Measurements from ENCODE around the gene CCDC70.

The CCDC70 gene

GRCh38 chr13:51831519-51831918 lies 30.2 kb upstream of the CCDC70 start:
- no peak for DNase-seq

DNA sequence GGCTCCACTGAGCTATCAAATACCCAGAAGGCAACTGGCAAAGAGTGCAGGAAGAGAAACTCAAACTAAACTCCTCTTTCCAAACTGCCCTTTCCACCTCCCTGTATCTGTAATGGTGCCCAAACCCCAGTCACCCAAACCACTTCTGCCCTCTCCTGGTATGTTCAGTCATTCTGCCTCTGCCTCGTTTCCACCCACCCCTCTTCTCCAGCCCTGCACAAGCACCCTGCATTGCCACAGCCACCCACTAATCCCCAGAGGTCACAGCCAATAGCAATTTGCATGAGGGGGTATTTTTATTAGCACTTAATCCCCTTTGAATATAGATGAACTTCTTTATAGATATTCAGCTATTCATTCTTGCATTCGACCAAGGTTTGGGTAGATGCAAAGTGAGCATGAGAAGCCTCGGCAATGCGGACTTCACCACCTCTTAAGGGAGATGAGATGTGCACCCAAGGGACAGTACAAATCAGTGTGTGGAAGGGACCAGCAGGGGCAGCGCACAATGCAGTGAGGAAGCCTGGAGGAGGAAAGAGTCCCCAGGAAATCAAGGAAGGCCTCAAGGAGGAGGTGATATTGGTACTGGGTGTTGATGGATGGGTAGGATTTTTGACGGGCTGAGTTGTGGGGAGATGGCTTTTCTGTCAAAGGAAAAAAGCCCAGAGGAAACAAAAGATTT lies 29.2 kb upstream of the CCDC70 start:
- DNase-seq, result no peak

- DNase-seq, result no peak
These were observed 27.8 kb upstream of the CCDC70 start for GRCh38 chr13:51833980-51834379.

- no peak for DNase-seq
These were observed 27.1 kb upstream of the CCDC70 start for GRCh38 chr13:51834581-51835171.

GRCh38 chr13:51837016-51837415 lies 24.8 kb upstream of the CCDC70 start:
- DNase-seq, result no peak

DNA sequence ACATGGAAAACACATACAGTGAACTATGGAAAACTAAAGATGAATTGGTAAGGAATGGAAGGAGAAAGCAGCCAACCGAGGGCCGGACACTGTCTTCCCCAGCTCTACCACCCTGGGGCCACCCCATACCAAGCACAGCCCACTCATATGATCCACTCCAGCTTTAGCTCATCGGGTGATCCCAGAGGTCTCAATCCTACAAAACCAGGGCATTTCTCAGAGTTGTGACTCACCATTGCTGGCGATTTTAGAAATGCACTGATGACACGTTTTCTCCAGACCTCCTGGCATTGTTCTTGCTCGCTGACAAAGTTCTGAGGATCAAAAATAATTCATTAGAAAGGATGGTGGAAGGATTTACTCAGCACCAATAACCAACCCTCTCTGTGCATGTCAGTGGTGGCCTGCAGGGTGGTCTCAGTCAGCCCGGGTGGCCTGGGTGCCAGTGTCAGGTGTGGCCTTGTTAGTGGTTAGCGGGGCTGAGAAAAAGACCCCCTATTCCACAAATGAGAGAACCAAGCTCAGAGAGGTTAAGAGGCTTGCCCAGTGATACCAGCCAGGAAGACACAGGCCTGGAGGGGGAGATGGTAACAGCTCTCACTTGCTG lies 23.4 kb upstream of the CCDC70 start:
- no peak for DNase-seq

GRCh38 chr13:51839711-51840540 lies 21.8 kb upstream of the CCDC70 start:
- no peak for DNase-seq

GRCh38 chr13:51840917-51841316 lies 20.9 kb upstream of the CCDC70 start:
- no peak for DNase-seq

DNA sequence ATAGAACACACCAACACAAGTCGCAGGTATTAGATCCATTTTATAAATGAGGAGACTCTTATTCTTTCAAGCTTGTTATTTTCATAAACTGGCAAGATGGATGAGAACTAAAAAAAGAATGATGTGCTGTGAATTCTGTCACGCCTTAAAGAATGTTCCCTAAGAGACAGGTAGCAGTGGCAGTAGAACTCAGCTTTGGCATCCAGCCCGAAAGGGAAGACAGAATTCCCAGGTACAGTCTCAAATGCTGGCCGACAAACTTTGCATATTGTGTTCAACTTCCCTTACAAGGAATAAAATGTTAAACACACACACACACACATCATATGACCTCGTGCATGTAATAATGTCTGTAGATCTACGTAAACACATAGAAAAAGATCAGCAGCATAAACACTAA lies 20.0 kb upstream of the CCDC70 start:
- DNase-seq, result no peak

DNA sequence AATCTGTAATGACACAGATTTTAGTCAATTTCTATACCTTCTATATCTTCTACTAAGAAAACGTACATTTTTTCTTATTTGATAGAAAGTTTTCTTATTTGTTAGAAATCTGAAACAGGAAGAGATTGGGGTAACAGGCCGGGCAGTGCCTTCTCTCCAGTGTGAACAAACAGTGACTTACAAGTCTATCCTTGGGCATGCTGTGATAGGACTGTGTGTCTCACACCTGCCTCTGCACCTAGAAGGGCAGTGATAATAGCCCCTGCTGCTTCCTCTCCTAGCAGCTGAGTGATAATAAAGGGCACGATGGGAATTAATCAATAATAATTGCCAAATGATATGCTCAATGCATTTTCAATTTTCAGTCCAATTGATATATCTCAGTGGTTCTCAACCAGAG lies 18.2 kb upstream of the CCDC70 start:
- DNase-seq, result no peak

DNA sequence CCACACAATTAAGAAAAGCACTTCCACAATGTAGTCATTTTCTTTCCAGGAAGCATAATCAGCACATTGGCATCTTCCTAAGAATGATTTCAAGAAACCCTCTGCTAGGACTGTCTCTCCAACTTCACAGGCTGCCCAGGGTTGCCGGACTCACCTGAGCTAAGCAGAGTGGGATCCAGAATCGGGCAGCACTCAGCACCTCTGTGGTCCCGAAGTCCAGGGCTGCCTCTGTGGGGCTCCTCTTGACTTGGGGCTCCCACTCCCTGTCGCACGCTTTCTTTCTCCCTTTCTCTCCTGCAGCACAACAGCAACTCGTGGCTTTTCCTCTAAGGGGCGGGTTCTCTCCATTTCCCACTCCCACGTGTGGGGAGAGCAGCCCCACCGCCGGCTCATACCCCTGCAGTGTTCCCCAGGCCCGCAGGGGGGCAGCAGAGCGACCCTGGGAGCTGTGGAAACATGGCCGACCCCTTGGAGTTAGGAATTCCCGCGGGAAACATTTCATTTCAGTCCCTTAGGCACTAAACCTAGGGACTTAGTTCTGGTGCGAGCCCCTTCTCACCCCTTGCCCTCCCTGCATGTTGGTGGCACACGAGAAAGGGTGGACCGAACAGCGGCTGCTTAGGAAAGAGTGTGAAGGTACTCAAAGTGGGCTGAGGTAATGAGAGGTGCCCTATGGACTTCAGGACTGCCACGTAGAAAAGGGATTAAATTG lies 16.8 kb upstream of the CCDC70 start, which contains the start of gene TMEM272:
TMEM272 (minus strand) TSS at position 316 of the 712 bp plus-strand sequence. CDS start 6,647 bp downstream, outside the sequence.
- no peak for DNase-seq

GRCh38 chr13:51845574-51846318 lies 16.0 kb upstream of the CCDC70 start:
- no peak for DNase-seq

GRCh38 chr13:51846756-51847155 lies 15.0 kb upstream of the CCDC70 start:
- DNase-seq, result no peak

DNA sequence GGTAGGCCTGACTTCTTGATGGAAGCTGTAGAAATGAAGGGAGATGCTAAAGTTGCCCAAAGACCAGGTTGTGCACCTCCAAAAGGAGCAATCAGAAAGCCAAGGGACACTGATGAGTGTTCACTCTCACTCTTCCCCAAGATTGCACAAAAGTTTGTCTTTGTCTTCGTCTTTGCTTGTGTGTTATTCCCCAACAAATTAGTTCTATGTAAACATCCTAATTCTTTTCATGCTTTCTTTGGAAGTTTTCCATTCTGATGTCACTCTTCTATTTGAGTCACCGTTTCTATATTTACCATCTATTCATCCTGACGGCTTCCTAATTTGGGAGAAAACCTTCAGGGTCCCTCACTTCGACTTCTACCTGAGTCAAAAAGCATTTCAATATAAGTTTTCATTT lies 13.1 kb upstream of the CCDC70 start:
- no peak for DNase-seq

DNA sequence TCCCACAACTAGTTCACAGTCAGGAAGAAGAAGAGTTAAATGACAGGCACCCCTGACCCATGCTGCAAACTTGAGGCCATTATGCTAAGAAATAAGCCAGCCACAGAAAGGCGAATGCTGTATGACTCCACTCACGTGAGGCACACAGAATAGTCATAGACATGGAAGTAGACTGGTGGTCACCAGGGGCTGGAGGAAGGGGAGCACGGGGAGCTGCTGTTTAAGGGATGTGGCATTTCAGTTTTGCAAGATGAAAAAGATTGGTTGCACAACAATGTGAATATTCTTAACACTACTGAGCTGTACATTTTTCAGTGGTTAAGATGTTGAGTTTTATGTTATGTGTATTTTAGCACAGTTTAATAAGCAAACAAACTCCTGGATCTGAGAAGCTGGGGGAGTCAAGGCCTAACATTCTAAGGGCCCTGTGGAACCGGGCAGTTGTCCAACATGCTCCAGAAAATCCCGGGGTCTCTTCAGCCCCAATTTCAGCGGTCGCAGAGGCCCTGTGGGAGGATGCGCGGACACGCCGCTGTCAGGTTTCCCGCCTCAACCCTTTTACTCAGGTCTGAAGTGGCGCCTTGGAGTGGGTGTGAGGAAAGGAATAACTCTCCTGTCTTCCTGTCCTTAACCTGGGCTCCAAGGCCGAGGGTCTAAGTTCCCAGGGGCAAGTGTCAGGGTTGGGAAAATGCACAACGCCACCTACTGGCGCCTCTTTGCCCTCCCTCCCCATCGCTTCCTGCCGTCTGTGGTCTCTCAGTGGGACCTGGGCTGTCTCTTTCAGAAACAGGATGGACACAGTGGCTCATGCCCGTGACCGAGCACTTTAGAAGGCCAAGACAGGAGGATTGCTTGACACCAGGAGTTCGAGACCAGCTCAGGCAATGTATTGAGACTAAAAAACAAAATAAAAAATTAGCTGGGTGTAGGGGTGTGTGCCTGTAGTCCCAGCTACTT lies 12.3 kb upstream of the CCDC70 start:
- no peak for DNase-seq

DNA sequence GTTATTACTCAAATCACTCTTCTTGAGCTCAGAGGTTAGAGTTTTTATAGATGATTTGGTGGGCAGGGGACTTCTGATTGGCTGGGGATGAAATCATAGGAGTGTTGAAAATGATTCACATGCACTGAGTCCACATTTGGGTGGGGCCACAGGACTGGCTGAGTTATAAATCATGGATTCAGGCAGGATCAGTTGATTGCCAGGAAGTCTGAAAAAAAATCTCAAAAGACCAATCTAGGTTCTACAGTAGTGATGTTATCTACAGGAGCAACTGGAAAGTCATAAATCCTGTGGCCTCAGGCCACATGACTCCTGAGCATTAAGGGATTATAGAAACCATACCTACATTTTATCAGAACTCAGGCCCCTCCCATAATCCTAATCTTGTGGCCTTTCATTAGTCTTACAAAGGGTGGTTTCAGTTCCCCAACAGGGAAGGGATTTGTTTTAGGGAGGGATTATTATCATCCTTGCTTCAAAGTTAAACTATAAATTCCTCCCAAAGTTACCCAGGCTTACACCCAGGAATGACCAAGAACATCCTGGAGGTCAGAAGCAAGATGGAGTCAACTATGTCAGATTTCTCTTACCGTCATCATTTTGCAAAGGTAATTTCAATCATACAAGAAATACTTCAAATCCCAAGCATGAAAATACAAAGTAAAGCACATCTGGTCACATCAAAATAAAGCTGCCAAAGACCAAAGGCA lies 5.6 kb upstream of the CCDC70 start:
- DNase-seq, result no peak

DNA sequence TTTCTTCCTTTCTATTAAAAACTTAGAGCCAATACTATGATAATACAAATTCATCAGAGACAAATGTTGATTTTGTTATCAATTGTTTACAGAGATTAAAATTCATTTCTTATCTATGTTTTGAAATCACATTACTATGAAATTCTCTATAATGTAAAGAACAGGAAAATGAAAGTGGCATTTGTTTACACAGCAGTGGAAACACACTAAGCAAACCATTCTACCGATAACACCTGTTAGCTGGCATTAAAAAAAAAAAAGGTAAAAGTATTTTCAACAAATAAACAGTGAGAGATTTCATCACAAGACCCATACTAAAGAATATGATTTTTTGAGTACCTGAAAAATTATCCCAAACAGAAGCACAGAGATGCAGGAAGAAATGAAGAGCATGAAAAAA lies 4.8 kb upstream of the CCDC70 start:
- DNase-seq, result no peak

DNA sequence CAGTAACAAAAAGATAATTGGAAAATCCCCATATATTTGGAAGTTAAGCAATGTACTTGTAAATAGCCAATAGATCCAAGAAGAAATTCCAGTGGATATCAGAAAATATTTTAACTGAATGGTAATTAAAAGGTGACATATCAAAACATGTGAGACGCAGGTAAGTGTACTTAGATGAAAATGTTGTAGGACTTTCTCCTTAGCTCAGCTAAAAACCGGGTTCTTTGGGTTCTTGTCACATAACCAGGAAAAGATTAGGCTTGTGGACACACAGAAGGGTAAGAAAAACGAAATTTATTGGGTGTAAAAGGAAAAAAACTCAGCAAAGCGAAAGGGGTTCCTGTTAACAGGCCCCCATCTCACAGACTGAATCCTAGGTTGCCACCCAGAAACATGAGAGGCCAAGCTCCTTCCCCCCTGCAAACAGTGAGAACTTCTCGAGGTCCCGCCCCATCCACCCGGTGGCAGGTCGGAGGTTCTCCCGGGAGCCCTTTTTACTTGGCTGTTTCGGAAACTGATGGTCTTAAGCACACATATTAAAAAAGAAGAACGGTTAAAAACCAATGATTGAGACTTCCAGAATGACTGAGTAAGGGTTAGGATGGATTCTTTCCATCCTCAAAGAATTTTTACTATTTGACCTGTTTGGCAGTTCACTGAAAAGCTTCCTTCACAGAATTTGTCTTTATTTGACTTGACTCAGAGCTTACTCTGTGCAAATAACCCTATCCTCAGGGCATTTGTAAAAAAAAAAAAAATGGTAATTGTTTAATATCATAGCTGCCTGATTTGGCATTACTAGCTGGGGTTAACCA lies 3.1 kb upstream of the CCDC70 start:
- no peak for DNase-seq

- DNase-seq, result no peak
These were observed 1.2 kb downstream of the CCDC70 start for GRCh38 chr13:51862957-51863356.

Measured in NCI-H1417 treated with DMSO at 0.1 percent for 48 hours (cell line).